ENCODE data around the gene LTBP1.

The LTBP1 gene

DNA sequence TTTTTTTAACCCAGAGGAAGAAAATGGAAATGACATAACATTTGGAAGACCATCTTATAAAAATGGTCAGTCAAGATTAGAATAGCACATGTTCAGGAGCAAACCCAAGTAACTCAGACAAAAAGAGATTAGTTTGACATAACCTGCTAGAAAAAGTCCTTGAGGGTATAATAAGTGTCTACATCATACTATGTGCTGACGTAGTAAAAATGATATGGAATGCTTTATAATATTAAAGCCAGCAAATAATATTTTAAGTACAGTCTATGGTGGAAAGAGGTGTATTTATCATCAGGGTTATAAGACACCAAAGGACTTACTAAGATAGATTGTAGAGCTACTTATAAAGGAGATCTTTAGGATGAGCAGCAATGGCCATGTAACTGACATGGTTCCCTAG lies 169.0 kb downstream of the LTBP1 start:
- Histone ChIP-seq H2AFZ (ENCODE audit: insufficient read depth, low read length, poor library complexity) (no peak overlapping the region), H3K9me3 (ENCODE audit: insufficient read depth, low read depth, low read length) (no peaks in the 10 kb centered on the region), H4K91ac (ENCODE audit: low read depth, low read length) (no peak overlapping the region), H2BK5ac (ENCODE audit: low read depth, low read length, poor library complexity) (no peak overlapping the region), H3K27ac (ENCODE audit: low read depth, low read length) (no peak overlapping the region), H3K4me2 (ENCODE audit: low read length) (no peak overlapping the region), H3K14ac (ENCODE audit: low read length) (no peak overlapping the region), H2BK12ac (ENCODE audit: low read length) (no peak overlapping the region), H3K4me1 (ENCODE audit: control insufficient read depth in 1 of 2, insufficient read depth in 2 of 2, low read length in 2 of 2) (no peaks in the 10 kb centered on the region), H3K4me3 (ENCODE audit: low read depth, low read length) (no peak overlapping the region), H4K8ac (ENCODE audit: low read depth, low read length) (no peak overlapping the region), H3K79me1 (ENCODE audit: low read length) (no peaks in the 10 kb centered on the region), H3K36me3 (ENCODE audit: control insufficient read depth in 1 of 2, insufficient read depth in 2 of 2, low read length in 2 of 2) (no peaks in the 10 kb centered on the region), H2AK5ac (ENCODE audit: low read length) (no peak overlapping the region), H2BK120ac (ENCODE audit: insufficient read depth, low read length, poor library complexity) (no peak overlapping the region), H3K4ac (ENCODE audit: low read depth, low read length) (no peak overlapping the region), H4K12ac (ENCODE audit: low read depth, low read length) (no peak overlapping the region), H3K18ac (ENCODE audit: low read length) (no peak overlapping the region), H3K27me3 (ENCODE audit: insufficient read depth, low read length) (no peaks in the 10 kb centered on the region), H3K23ac (ENCODE audit: low read length) (no peak overlapping the region), H3K79me2 (ENCODE audit: control insufficient read depth, insufficient read depth, low read length, poor library complexity) (no peaks in the 10 kb centered on the region), H3K9ac (ENCODE audit: low read length) (no peak overlapping the region)
- DNase-seq = no peak
- WGBS (ENCODE audit: extremely low coverage, insufficient coverage, insufficient read length) = no CpG with 5 or more reads among the region's 1 CpG

- Histone ChIP-seq H3K36me3 (ENCODE audit: control insufficient read depth in 1 of 2, insufficient read depth in 2 of 2, low read length in 2 of 2) (no peaks in the 10 kb centered on the region), H3K27ac (ENCODE audit: low read depth, low read length) (no peak overlapping the region), H2AFZ (ENCODE audit: insufficient read depth, low read length, poor library complexity) (no peak overlapping the region), H2BK120ac (ENCODE audit: insufficient read depth, low read length, poor library complexity) (no peak overlapping the region), H3K23ac (ENCODE audit: low read length) (no peak overlapping the region), H2BK5ac (ENCODE audit: low read depth, low read length, poor library complexity) (no peak overlapping the region), H3K4me2 (ENCODE audit: low read length) (no peak overlapping the region), H3K9ac (ENCODE audit: low read length) (no peak overlapping the region), H3K9me3 (ENCODE audit: insufficient read depth, low read depth, low read length) (no peaks in the 10 kb centered on the region), H3K79me1 (ENCODE audit: low read length) (no peaks in the 10 kb centered on the region), H3K27me3 (ENCODE audit: insufficient read depth, low read length) (no peaks in the 10 kb centered on the region), H3K79me2 (ENCODE audit: control insufficient read depth, insufficient read depth, low read length, poor library complexity) (no peaks in the 10 kb centered on the region), H3K4me1 (ENCODE audit: control insufficient read depth in 1 of 2, insufficient read depth in 2 of 2, low read length in 2 of 2) (no peaks in the 10 kb centered on the region), H4K91ac (ENCODE audit: low read depth, low read length) (no peak overlapping the region), H2AK5ac (ENCODE audit: low read length) (no peak overlapping the region), H4K12ac (ENCODE audit: low read depth, low read length) (no peak overlapping the region), H4K8ac (ENCODE audit: low read depth, low read length) (no peak overlapping the region), H3K14ac (ENCODE audit: low read length) (no peak overlapping the region), H2BK12ac (ENCODE audit: low read length) (no peak overlapping the region), H3K4ac (ENCODE audit: low read depth, low read length) (no peak overlapping the region), H3K4me3 (ENCODE audit: low read depth, low read length) (no peak overlapping the region), H3K18ac (ENCODE audit: low read length) (no peak overlapping the region)
- no CpG with 5 or more reads among the region's 4 CpGs for WGBS (ENCODE audit: extremely low coverage, insufficient coverage, insufficient read length)
- no peak for DNase-seq
Observed at GRCh38 chr2:33116799-33117198, 170.0 kb downstream of the LTBP1 start.

- no peak overlapping the region for H2BK120ac ChIP-seq (ENCODE audit: insufficient read depth, low read length, poor library complexity)
- no peak overlapping the region for H3K27ac ChIP-seq (ENCODE audit: low read depth, low read length)
- H2AK5ac ChIP-seq (ENCODE audit: low read length) = no peak overlapping the region
- H3K4ac ChIP-seq (ENCODE audit: low read depth, low read length) = no peak overlapping the region
- H3K9me3 ChIP-seq (ENCODE audit: insufficient read depth, low read depth, low read length) = no peaks in the 10 kb centered on the region
- H3K4me1 ChIP-seq (ENCODE audit: control insufficient read depth in 1 of 2, insufficient read depth in 2 of 2, low read length in 2 of 2) = no peaks in the 10 kb centered on the region
- no peaks in the 10 kb centered on the region for H3K36me3 ChIP-seq (ENCODE audit: control insufficient read depth in 1 of 2, insufficient read depth in 2 of 2, low read length in 2 of 2)
- H3K18ac ChIP-seq (ENCODE audit: low read length) = no peak overlapping the region
- no peak overlapping the region for H3K4me3 ChIP-seq (ENCODE audit: low read depth, low read length)
- no peak overlapping the region for H3K4me2 ChIP-seq (ENCODE audit: low read length)
- WGBS (ENCODE audit: extremely low coverage, insufficient coverage, insufficient read length) = no CpG with 5 or more reads among the region's 6 CpGs
- no peak overlapping the region for H2AFZ ChIP-seq (ENCODE audit: insufficient read depth, low read length, poor library complexity)
- no peak overlapping the region for H4K91ac ChIP-seq (ENCODE audit: low read depth, low read length)
- H3K14ac ChIP-seq (ENCODE audit: low read length) = no peak overlapping the region
- no peaks in the 10 kb centered on the region for H3K27me3 ChIP-seq (ENCODE audit: insufficient read depth, low read length)
- no peak overlapping the region for H4K12ac ChIP-seq (ENCODE audit: low read depth, low read length)
- no peak for DNase-seq
- H3K79me1 ChIP-seq (ENCODE audit: low read length) = no peaks in the 10 kb centered on the region
- H4K8ac ChIP-seq (ENCODE audit: low read depth, low read length) = no peak overlapping the region
- no peak overlapping the region for H3K23ac ChIP-seq (ENCODE audit: low read length)
- no peaks in the 10 kb centered on the region for H3K79me2 ChIP-seq (ENCODE audit: control insufficient read depth, insufficient read depth, low read length, poor library complexity)
- no peak overlapping the region for H2BK12ac ChIP-seq (ENCODE audit: low read length)
- no peak overlapping the region for H2BK5ac ChIP-seq (ENCODE audit: low read depth, low read length, poor library complexity)
- H3K9ac ChIP-seq (ENCODE audit: low read length) = no peak overlapping the region
Observed at GRCh38 chr2:33118651-33119050, 171.9 kb downstream of the LTBP1 start.

- Histone ChIP-seq H3K27ac (ENCODE audit: low read depth, low read length) (no peak overlapping the region), H3K4ac (ENCODE audit: low read depth, low read length) (no peak overlapping the region), H3K36me3 (ENCODE audit: control insufficient read depth in 1 of 2, insufficient read depth in 2 of 2, low read length in 2 of 2) (no peaks in the 10 kb centered on the region), H3K9ac (ENCODE audit: low read length) (no peak overlapping the region), H3K27me3 (ENCODE audit: insufficient read depth, low read length) (no peaks in the 10 kb centered on the region), H3K4me1 (ENCODE audit: control insufficient read depth in 1 of 2, insufficient read depth in 2 of 2, low read length in 2 of 2) (no peaks in the 10 kb centered on the region), H3K4me3 (ENCODE audit: low read depth, low read length) (no peak overlapping the region), H4K12ac (ENCODE audit: low read depth, low read length) (no peak overlapping the region), H2AFZ (ENCODE audit: insufficient read depth, low read length, poor library complexity) (no peak overlapping the region), H4K91ac (ENCODE audit: low read depth, low read length) (no peak overlapping the region), H4K8ac (ENCODE audit: low read depth, low read length) (no peak overlapping the region), H3K79me2 (ENCODE audit: control insufficient read depth, insufficient read depth, low read length, poor library complexity) (no peaks in the 10 kb centered on the region), H3K18ac (ENCODE audit: low read length) (no peak overlapping the region), H3K79me1 (ENCODE audit: low read length) (no peaks in the 10 kb centered on the region), H3K4me2 (ENCODE audit: low read length) (no peak overlapping the region), H2BK5ac (ENCODE audit: low read depth, low read length, poor library complexity) (no peak overlapping the region), H2BK12ac (ENCODE audit: low read length) (no peak overlapping the region), H3K23ac (ENCODE audit: low read length) (no peak overlapping the region), H2AK5ac (ENCODE audit: low read length) (no peak overlapping the region), H3K9me3 (ENCODE audit: insufficient read depth, low read depth, low read length) (no peaks in the 10 kb centered on the region), H2BK120ac (ENCODE audit: insufficient read depth, low read length, poor library complexity) (no peak overlapping the region), H3K14ac (ENCODE audit: low read length) (no peak overlapping the region)
- no CpG with 5 or more reads among the region's 10 CpGs for WGBS (ENCODE audit: extremely low coverage, insufficient coverage, insufficient read length)
- DNase-seq = no peak
Observed at GRCh38 chr2:33121416-33121815, 174.7 kb downstream of the LTBP1 start.
